Neural progenitor cell (in vitro differentiated cells): ENCODE results near the gene OR6M1.

Experiments
- CTCF ChIP-seq: fragments of 200-600 bp; sonication (generic); IDR thresholded peaks from 2 replicates; pipeline ENCODE4 v1.5.1; 2017; ENCODE audit warnings: antibody characterized with exemption, mild to moderate bottlenecking
- EZH2 ChIP-seq: fragments of 200-600 bp; sonication (generic); IDR thresholded peaks from 2 replicates; pipeline ENCODE4 v1.6.1; 2017; ENCODE audit warnings: antibody characterized with exemption, mild to moderate bottlenecking, moderate library complexity
- EZH2phosphoT487 ChIP-seq: fragments of 200-600 bp; sonication (generic); IDR thresholded peaks from 2 replicates; pipeline ENCODE4 v1.6.1; 2017; ENCODE audit warnings: antibody characterized with exemption

GRCh38 chr11:123797114-123797513 lies 9.0 kb downstream of the OR6M1 start:
- TF ChIP-seq CTCF (no peak), EZH2 (no peak), EZH2phosphoT487 (no peak)
